Subcutaneous adipose tissue (tissue), 4 donors: ENCODE results near the gene EXPH5. TPM values are rescaled to one million over a fixed set of nuclear protein-coding genes. Genes with fewer than 3 reads are reported as not detected.

Experiments
- total RNA-seq, 4 donors: library from RNA; depleted of rRNA; stranded (reverse); fragments of >200 nt; gene quantifications; one replicate each; pipeline ENCODE4 v1.1.0, GENCODE V29; 2016
- TF ChIP-seq, protein P1 (sequence below): fragments of 450-650 bp; IDR thresholded peaks from one replicate; pipeline ENCODE4 v1.5.1; 2016; ENCODE audit warnings: low read depth, mild to moderate bottlenecking, control low read depth, antibody characterized with exemption, moderate library complexity

EXPH5 gene
- total RNA-seq, 4 donors from 2014 or later, result 1.0 to 4.1 (median 2.5) TPM

GRCh38 chr11:108588287-108588686, 5.3 kb downstream of the EXPH5 start:
- TF ChIP-seq, protein P1, sequence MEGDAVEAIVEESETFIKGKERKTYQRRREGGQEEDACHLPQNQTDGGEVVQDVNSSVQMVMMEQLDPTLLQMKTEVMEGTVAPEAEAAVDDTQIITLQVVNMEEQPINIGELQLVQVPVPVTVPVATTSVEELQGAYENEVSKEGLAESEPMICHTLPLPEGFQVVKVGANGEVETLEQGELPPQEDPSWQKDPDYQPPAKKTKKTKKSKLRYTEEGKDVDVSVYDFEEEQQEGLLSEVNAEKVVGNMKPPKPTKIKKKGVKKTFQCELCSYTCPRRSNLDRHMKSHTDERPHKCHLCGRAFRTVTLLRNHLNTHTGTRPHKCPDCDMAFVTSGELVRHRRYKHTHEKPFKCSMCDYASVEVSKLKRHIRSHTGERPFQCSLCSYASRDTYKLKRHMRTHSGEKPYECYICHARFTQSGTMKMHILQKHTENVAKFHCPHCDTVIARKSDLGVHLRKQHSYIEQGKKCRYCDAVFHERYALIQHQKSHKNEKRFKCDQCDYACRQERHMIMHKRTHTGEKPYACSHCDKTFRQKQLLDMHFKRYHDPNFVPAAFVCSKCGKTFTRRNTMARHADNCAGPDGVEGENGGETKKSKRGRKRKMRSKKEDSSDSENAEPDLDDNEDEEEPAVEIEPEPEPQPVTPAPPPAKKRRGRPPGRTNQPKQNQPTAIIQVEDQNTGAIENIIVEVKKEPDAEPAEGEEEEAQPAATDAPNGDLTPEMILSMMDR, result no peak

DNA sequence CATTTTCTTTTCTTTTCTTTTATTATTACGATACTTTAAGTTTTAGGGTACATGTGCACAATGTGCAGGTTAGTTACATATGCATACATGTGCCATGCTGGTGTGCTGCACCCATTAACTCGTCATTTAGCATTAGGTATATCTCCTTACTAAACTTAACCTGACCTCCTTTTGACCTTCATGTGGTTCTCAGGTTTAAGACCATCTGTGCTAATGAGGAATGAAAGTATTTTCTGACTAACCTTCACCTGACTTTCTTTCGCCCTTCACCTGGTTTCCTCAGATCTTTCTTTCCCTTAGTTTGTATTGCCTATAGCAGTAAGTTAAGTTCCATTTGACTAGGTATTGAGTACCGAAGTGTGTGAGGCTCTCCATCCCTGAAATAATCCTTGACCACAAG, 6.5 kb downstream of the EXPH5 start:
- TF ChIP-seq, protein P1, result no peak

DNA sequence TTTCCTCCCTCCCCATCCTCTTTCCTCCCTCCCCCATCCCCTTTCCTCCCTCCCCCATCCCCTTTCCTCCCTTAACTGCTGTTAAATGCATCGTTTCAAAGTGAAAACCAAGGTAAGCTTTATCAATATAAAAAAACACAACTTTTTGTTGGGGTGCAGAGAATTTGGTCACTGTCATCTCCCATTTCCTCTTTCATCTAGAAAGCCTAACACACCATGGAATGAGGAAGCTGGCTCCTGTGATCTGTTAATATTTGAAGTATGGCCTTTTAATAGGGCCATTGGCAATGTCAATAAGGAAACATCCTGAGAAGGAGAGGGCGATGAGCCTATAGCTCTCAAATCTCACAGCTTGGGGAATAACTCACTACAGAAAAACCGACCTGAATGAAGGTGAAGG, 7.0 kb downstream of the EXPH5 start:
- TF ChIP-seq, protein P1, result no peak

DNA sequence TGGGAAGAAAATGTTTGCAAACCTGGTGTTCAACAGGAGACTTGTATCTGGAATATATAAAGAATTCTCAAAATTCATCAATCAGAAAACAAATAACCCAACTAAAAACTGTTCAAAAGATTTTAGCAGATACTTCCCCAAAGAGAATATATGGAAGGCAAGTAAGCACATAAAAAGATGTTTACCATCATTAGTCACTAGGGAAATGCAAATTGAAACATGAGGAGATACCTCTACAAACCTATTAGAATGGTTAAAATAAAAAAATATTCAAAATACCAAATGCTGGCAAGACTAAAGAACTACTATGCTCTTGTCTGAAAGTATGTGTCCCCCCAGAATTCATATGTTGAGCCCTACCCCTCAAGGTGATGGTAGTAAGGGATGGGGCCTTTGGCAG, 8.6 kb downstream of the EXPH5 start:
- TF ChIP-seq, protein P1, result no peak

- TF ChIP-seq, protein P1, result no peak
These were observed 12.9 kb downstream of the EXPH5 start for GRCh38 chr11:108580645-108581044.

- TF ChIP-seq, protein P1, result no peak
These were observed 13.5 kb downstream of the EXPH5 start for GRCh38 chr11:108580043-108580442.

DNA sequence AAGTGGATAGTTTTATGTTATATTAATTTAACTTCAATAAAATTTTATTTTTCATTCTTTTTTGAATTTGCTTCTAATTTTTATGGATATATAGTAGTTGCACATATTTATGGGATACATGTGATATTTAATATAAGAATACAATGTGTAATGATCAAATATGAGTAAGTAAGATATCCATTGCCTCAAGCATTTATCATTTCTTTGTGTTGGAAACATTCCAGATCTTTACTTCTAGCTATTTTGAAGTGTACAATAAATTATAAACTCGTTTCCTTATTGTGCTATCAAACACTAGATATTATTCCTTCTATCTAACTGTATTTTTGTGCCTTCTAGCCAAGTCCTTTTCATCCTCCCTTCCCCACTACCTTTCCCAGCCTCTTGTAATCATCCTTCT, 17.0 kb downstream of the EXPH5 start:
- TF ChIP-seq, protein P1, result no peak
